DND-41 (cell line): ENCODE data around the gene TM9SF3.

Source experiments
- CTCF ChIP-seq: IDR thresholded peaks from 2 replicates; pipeline ENCODE4 v1.5.1; 2012; ENCODE audit warnings: borderline replicate concordance, low read length, moderate library complexity, mild to moderate bottlenecking; ENCODE audit not compliant: poor library complexity, severe bottlenecking; ENCODE audit errors: extremely low read depth
- EZH2 ChIP-seq: IDR thresholded peaks from 3 replicates; pipeline ENCODE4 v1.6.1; 2012; ENCODE audit warnings: borderline replicate concordance, low read depth, mild to moderate bottlenecking, moderate library complexity, low read length, inconsistent platforms; ENCODE audit not compliant: severe bottlenecking

GRCh38 chr10:96497391-96497790 is 89.4 kb downstream of the TM9SF3 start:
- TF ChIP-seq CTCF, result no peak
- no peak for TF ChIP-seq EZH2
